B cell (primary cell): ENCODE data around the gene PLCD3. TPM values are rescaled to one million over a fixed set of nuclear protein-coding genes. Genes with fewer than 3 reads are reported as not detected.

Experiments
- ATAC-seq: fragments of 200-7000 bp; cut with Tn5 transposase; one replicate; pipeline ENCODE4 v1.10.0; 2021; ENCODE audit warnings: low read depth, mild to moderate bottlenecking, moderate number of reproducible peaks, moderate library complexity
- CTCF ChIA-PET: fragments of 350-600 bp; sonication (Branson Sonifier 250); formaldehyde crosslinking; loops from one replicate; lab custom pipeline; 2021; ENCODE audit warnings: antibody characterized with exemption, inconsistent platforms; lab: Charles Lee
- POLR2A ChIA-PET: fragments of 350-600 bp; sonication (Branson Sonifier 250); formaldehyde crosslinking; loops from one replicate; lab custom pipeline; 2021; ENCODE audit warnings: antibody characterized with exemption; lab: Charles Lee
- DNase-seq: peaks from one replicate; pipeline ENCODE4 v3.0.0; 2013
- H2AFZ ChIP-seq: 2 replicates; pipeline ENCODE4 v1.6.1; 2012; ENCODE audit warnings: mild to moderate bottlenecking, low read depth, low read length; ENCODE audit not compliant: insufficient read depth, poor library complexity, severe bottlenecking
- H3K27ac ChIP-seq, 2 donors: 1 replicate in 1 of 2; 2 replicates in 1 of 2; pipeline ENCODE4 v1.5.1; 2012 to 2013; ENCODE audit warnings: low read length in 2 of 2, mild to moderate bottlenecking in 2 of 2, moderate library complexity in 1 of 2
- H3K27me3 ChIP-seq, 4 experiments: fragments of 200-600 bp in 1 of 4; sonication (generic) in 1 of 4; replicated peaks in 1 of 4; 1 replicate in 2 of 4; 2 replicates in 2 of 4; pipeline versions ENCODE4 v1.6.1 to v1.7.0; 2013 to 2016; ENCODE audit warnings: low read length in 3 of 4, mild to moderate bottlenecking in 2 of 4, mixed read lengths in 1 of 4, moderate library complexity in 1 of 4; ENCODE audit not compliant: insufficient read depth in 4 of 4, control insufficient read depth in 3 of 4; ENCODE audit errors: control extremely low read depth in 1 of 4
- H3K36me3 ChIP-seq, 2 experiments: replicated peaks in 1 of 2; 1 replicate in 1 of 2; 2 replicates in 1 of 2; pipeline versions ENCODE4 v1.6.1 to v1.7.1; 2013; ENCODE audit warnings: low read length in 1 of 2; ENCODE audit not compliant: insufficient read depth in 2 of 2, control insufficient read depth in 1 of 2; ENCODE audit errors: control extremely low read depth in 1 of 2, extremely low read depth in 1 of 2
- H3K4me1 ChIP-seq, 2 donors: fragments of 200-600 bp in 1 of 2; sonication (generic) in 1 of 2; 1 replicate in 1 of 2; 2 replicates in 1 of 2; pipeline versions ENCODE4 v1.5.1 to v1.6.1; 2013 to 2017; ENCODE audit warnings: low read length in 2 of 2; ENCODE audit not compliant: control insufficient read depth in 2 of 2, insufficient read depth in 2 of 2
- H3K4me2 ChIP-seq: replicated peaks from 2 replicates; pipeline ENCODE3; 2012; ENCODE audit warnings: mild to moderate bottlenecking, low read depth, low read length; ENCODE audit not compliant: poor library complexity, severe bottlenecking
- H3K4me3 ChIP-seq, 5 experiments: fragments of 200-600 bp in 1 of 5; sonication (generic) in 1 of 5; 1 replicate in 3 of 5; 2 replicates in 2 of 5; pipeline versions ENCODE4 v1.5.1 to v1.7.0; 2011 to 2016; ENCODE audit warnings: low read length in 4 of 5, mild to moderate bottlenecking in 4 of 5, low read depth in 2 of 5, control low read depth in 1 of 5, moderate library complexity in 1 of 5; ENCODE audit not compliant: insufficient read depth in 1 of 5; ENCODE audit errors: control extremely low read depth in 1 of 5, extremely low read depth in 1 of 5
- H3K79me2 ChIP-seq: fragments of 200-600 bp; sonication (generic); one replicate; pipeline ENCODE4 v1.6.0; 2016; ENCODE audit warnings: low read length; ENCODE audit not compliant: control insufficient read depth, insufficient read depth
- H3K9ac ChIP-seq: fragments of 200-600 bp; sonication (generic); 2 replicates; pipeline ENCODE4 v1.6.1; 2017; ENCODE audit warnings: mild to moderate bottlenecking, low read length, moderate library complexity
- H3K9me3 ChIP-seq, 3 donors: one replicate each; pipeline versions ENCODE4 v1.6.1 to v1.7.1; 2013; ENCODE audit warnings: low read length in 2 of 3; ENCODE audit not compliant: control insufficient read depth in 2 of 3, insufficient read depth in 1 of 3; ENCODE audit errors: control extremely low read depth in 1 of 3
- H4K20me1 ChIP-seq: 2 replicates; pipeline ENCODE4 v1.6.0; 2012; ENCODE audit warnings: mild to moderate bottlenecking, low read length; ENCODE audit not compliant: insufficient read depth, control insufficient read depth, poor library complexity, severe bottlenecking
- H3K27ac Mint-ChIP-seq: one replicate; pipeline ENCODE4 v1.8.0; 2021; ENCODE audit warnings: mixed read lengths
- H3K27me3 Mint-ChIP-seq: one replicate; pipeline ENCODE4 v1.8.0; 2021; ENCODE audit warnings: mixed read lengths
- H3K4me1 Mint-ChIP-seq: one replicate; pipeline ENCODE4 v1.8.0; 2021; ENCODE audit warnings: mixed read lengths
- H3K4me3 Mint-ChIP-seq: one replicate; pipeline ENCODE4 v1.8.0; 2021; ENCODE audit warnings: mixed read lengths
- H3K9me3 Mint-ChIP-seq: one replicate; pipeline ENCODE4 v1.8.0; 2022; ENCODE audit warnings: mixed read lengths; ENCODE audit not compliant: insufficient read depth
- EZH2 ChIP-seq: IDR thresholded peaks from 2 replicates; pipeline ENCODE4 v1.6.1; 2012; ENCODE audit warnings: borderline replicate concordance, low read depth, mild to moderate bottlenecking, moderate library complexity, low read length; ENCODE audit not compliant: insufficient read depth, poor library complexity, severe bottlenecking
- WGBS: methylation state at CpG from one replicate; pipeline ENCODE4 v1.1.5; 2013; ENCODE audit warnings: missing lambda C conversion rate; ENCODE audit not compliant: insufficient coverage; 5-methylcytosine and 5-hydroxymethylcytosine counted together
- intact Hi-C: fragments of 100-400 bp; cut with micrococcal nuclease; formaldehyde crosslinking; loops from one replicate; pipeline ENCODE4 v1.10.0; 2022
- polyA plus RNA-seq: library from polyadenylated mRNA; depleted of rRNA; stranded (reverse); fragments of >200 nt; gene quantifications from 2 replicates; pipeline ENCODE4 v1.2.3, GENCODE V29; 2012
- total RNA-seq, 2 donors: library from RNA; stranded (reverse); fragments of 120-200 nt in 1 of 2; gene quantifications; 1 replicate in 1 of 2; 2 replicates in 1 of 2; pipeline versions ENCODE4 v1.2.3 to v1.2.4, GENCODE V29; 2013 to 2022
- TF ChIP-seq, protein P1 (sequence below): fragments of 200-600 bp; IDR thresholded peaks from one replicate; pipeline ENCODE4 v1.8.0; 2022; ENCODE audit warnings: antibody characterized with exemption, mild to moderate bottlenecking

The PLCD3 gene
- total and polyA plus RNA-seq, 2 donors (not counting 1 experiment from before 2014, with no cell fraction given), result 0.54 to 2.2 TPM

DNA sequence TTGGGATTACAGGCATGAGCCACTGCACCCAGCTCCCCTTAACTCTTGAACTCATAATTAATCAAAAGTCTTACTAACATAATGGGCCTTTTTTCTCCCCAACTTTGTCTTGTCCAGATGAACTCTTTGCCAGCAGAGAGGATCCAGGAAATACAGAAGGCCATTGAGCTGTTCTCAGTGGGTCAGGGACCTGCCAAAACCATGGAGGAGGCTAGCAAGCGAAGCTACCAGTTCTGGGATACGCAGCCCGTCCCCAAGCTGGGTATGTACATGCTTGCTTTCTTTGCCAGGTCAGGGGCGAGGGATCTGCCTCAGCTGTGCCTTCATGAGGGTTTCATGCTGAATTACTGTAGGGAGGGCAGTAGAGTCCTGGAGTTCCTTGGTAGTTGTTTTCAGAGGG, 45.9 kb downstream of the PLCD3 start:
- Histone ChIP-seq H3K4me2 (no peak overlapping the region), H3K36me3 (peaks cover 20 to 74% of the 10 kb centered on the region in 2 experiments), H3K4me3 (no peak overlapping the region), H3K79me2 (peaks cover 50% of the 10 kb centered on the region), H3K27ac (no peak overlapping the region), H4K20me1 (peaks cover 21% of the 10 kb centered on the region), H3K9me3 (no peaks in the 10 kb centered on the region), H3K27me3 (no peaks in the 10 kb centered on the region), H2AFZ (no peak overlapping the region), H3K9ac (no peak overlapping the region), H3K4me1 (no peaks in the 10 kb centered on the region)
- no peak overlapping the region for H3K4me3 Mint-ChIP-seq
- POLR2A ChIA-PET, result interaction anchor here (0.5 to 0.7 kb wide), 3 partner anchors 8 to 37 kb away, joined by 3 to 6 read pairs (median 5); no protein-coding TSS in a partner anchor
- DNase-seq (no peak), ATAC-seq (no peak)
- WGBS, result 96% methylated on average over 4 of the region's 4 CpGs
- no peak overlapping the region for H3K27ac Mint-ChIP-seq
- intact Hi-C loops, result no loop called here
- H3K27me3 Mint-ChIP-seq, result no peaks in the 10 kb centered on the region
- no peaks in the 10 kb centered on the region for H3K9me3 Mint-ChIP-seq
- no peak for TF ChIP-seq EZH2
- TF ChIP-seq, protein P1, sequence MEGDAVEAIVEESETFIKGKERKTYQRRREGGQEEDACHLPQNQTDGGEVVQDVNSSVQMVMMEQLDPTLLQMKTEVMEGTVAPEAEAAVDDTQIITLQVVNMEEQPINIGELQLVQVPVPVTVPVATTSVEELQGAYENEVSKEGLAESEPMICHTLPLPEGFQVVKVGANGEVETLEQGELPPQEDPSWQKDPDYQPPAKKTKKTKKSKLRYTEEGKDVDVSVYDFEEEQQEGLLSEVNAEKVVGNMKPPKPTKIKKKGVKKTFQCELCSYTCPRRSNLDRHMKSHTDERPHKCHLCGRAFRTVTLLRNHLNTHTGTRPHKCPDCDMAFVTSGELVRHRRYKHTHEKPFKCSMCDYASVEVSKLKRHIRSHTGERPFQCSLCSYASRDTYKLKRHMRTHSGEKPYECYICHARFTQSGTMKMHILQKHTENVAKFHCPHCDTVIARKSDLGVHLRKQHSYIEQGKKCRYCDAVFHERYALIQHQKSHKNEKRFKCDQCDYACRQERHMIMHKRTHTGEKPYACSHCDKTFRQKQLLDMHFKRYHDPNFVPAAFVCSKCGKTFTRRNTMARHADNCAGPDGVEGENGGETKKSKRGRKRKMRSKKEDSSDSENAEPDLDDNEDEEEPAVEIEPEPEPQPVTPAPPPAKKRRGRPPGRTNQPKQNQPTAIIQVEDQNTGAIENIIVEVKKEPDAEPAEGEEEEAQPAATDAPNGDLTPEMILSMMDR, result no peak
- CTCF ChIA-PET, result interaction anchor here (1.1 kb wide), 1 partner anchor 25 kb away, joined by 3 read pairs; no protein-coding TSS in a partner anchor
- no peaks in the 10 kb centered on the region for H3K4me1 Mint-ChIP-seq

DNA sequence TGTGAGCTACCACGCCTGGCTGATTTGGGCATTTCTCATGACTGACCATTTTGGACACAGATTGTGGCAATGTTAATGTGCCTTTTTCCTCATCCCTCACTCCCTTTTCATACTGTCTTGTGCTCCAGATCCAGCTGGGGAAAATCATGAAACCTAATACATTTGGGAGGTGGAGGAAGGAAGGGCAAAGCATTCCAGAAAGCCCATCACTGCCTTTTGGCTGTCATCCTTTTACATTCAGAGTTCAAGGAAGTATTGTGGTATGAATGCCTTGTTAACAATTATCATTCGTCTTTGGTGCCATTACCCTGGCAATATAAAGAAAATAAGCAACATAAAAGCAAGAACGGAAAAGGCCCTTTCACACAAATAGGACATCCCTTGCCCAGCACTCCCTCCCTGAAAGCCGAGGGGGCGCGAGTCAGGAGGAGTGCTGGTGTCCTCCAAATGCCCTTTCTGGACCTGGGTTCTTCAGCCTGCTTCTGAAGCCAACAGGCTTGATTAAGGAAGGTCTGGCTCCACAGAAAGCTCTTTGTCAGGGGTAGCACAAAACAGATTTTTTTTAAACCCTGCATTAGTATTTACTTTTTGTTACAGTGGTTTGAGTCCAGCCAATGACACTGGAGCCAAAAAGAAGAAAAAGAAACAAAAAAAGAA, 51.1 kb downstream of the PLCD3 start:
- Histone ChIP-seq H3K36me3 (peaks cover 16 to 32% of the 10 kb centered on the region in 2 experiments), H3K27ac (no peak overlapping the region), H3K9ac (no peak overlapping the region), H2AFZ (no peak overlapping the region), H3K9me3 (no peaks in the 10 kb centered on the region), H3K4me1 (peaks cover 16 to 21% of the 10 kb centered on the region in 2 donors), H3K4me2 (no peak overlapping the region), H3K4me3 (no peak overlapping the region), H4K20me1 (peaks cover 27% of the 10 kb centered on the region), H3K79me2 (peaks cover 71% of the 10 kb centered on the region), H3K27me3 (no peaks in the 10 kb centered on the region)
- ChIA-PET CTCF (no interaction called here), POLR2A (no interaction called here)
- WGBS, result 98% methylated on average over 5 of the region's 6 CpGs
- TF ChIP-seq, protein P1, result no peak
- TF ChIP-seq EZH2, result no peak
- intact Hi-C loops, result no loop called here
- no peak overlapping the region for H3K4me3 Mint-ChIP-seq
- no peak overlapping the region for H3K27ac Mint-ChIP-seq
- no peak for ATAC-seq
- no peaks in the 10 kb centered on the region for H3K27me3 Mint-ChIP-seq
- peaks cover 20% of the 10 kb centered on the region for H3K4me1 Mint-ChIP-seq
- no peak for DNase-seq
- H3K9me3 Mint-ChIP-seq, result no peaks in the 10 kb centered on the region
